ENCODE measurements around the gene NELFCD.

The NELFCD gene

GRCh38 chr20:59015812-59016711 lies 35.0 kb downstream of the NELFCD start:
- no peaks in the 10 kb centered on the region for H3K9me3 ChIP-seq (ENCODE audit: insufficient read depth, low read length)
- no peak overlapping the region for H3K9ac ChIP-seq (ENCODE audit: low read length)
- H3K4me2 ChIP-seq (ENCODE audit: low read length): no peak overlapping the region
- no peak overlapping the region for H3K4me3 ChIP-seq (ENCODE audit: low read length)
- no peaks in the 10 kb centered on the region for H4K20me1 ChIP-seq (ENCODE audit: insufficient read depth, low read length)
- peaks cover 4% of the 10 kb centered on the region; the same call in 1 of the 2 replicates for H3K27me3 ChIP-seq (ENCODE audit: low read depth, low read length)
- no peaks in the 10 kb centered on the region for H3K79me2 ChIP-seq (ENCODE audit: low read length)
- no peak overlapping the region for H2AFZ ChIP-seq (ENCODE audit: low read depth, low read length)
- TF ChIP-seq, protein P1, sequence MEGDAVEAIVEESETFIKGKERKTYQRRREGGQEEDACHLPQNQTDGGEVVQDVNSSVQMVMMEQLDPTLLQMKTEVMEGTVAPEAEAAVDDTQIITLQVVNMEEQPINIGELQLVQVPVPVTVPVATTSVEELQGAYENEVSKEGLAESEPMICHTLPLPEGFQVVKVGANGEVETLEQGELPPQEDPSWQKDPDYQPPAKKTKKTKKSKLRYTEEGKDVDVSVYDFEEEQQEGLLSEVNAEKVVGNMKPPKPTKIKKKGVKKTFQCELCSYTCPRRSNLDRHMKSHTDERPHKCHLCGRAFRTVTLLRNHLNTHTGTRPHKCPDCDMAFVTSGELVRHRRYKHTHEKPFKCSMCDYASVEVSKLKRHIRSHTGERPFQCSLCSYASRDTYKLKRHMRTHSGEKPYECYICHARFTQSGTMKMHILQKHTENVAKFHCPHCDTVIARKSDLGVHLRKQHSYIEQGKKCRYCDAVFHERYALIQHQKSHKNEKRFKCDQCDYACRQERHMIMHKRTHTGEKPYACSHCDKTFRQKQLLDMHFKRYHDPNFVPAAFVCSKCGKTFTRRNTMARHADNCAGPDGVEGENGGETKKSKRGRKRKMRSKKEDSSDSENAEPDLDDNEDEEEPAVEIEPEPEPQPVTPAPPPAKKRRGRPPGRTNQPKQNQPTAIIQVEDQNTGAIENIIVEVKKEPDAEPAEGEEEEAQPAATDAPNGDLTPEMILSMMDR (IDR thresholded peaks at IDR 0.05; ENCODE audit: low read depth, low read length): no peak
- TF ChIP-seq EZH2phosphoT487 (IDR thresholded peaks at IDR 0.05; ENCODE audit: low read depth): no peak
- peaks cover 3% of the 10 kb centered on the region for H3K36me3 ChIP-seq (replicated peaks; ENCODE audit: low read depth, low read length)
- no peak overlapping the region for H3K27ac ChIP-seq (ENCODE audit: low read length)
- H3K4me1 ChIP-seq (ENCODE audit: low read length): peaks cover 9% of the 10 kb centered on the region

- H3K4me1 ChIP-seq (ENCODE audit: low read length): peaks cover 9% of the 10 kb centered on the region
- no peak overlapping the region for H3K4me2 ChIP-seq (ENCODE audit: low read length)
- H2AFZ ChIP-seq (ENCODE audit: low read depth, low read length): no peak overlapping the region
- H3K9ac ChIP-seq (ENCODE audit: low read length): no peak overlapping the region
- H3K79me2 ChIP-seq (ENCODE audit: low read length): no peaks in the 10 kb centered on the region
- TF ChIP-seq EZH2phosphoT487 (IDR thresholded peaks at IDR 0.05; ENCODE audit: low read depth): no peak
- TF ChIP-seq, protein P1 (IDR thresholded peaks at IDR 0.05; ENCODE audit: low read depth, low read length): no peak
- H3K36me3 ChIP-seq (replicated peaks; ENCODE audit: low read depth, low read length): peaks cover 3% of the 10 kb centered on the region
- no peak overlapping the region for H3K27ac ChIP-seq (ENCODE audit: low read length)
- H3K9me3 ChIP-seq (ENCODE audit: insufficient read depth, low read length): no peaks in the 10 kb centered on the region
- 0 out of 2 replicates have a peak, but pooled peaks cover 4% of the 10 kb centered on the region for H3K27me3 ChIP-seq (ENCODE audit: low read depth, low read length)
- no peak overlapping the region for H3K4me3 ChIP-seq (ENCODE audit: low read length)
- H4K20me1 ChIP-seq (ENCODE audit: insufficient read depth, low read length): no peaks in the 10 kb centered on the region
Observed at GRCh38 chr20:59016795-59017492, 35.9 kb downstream of the NELFCD start.

DNA sequence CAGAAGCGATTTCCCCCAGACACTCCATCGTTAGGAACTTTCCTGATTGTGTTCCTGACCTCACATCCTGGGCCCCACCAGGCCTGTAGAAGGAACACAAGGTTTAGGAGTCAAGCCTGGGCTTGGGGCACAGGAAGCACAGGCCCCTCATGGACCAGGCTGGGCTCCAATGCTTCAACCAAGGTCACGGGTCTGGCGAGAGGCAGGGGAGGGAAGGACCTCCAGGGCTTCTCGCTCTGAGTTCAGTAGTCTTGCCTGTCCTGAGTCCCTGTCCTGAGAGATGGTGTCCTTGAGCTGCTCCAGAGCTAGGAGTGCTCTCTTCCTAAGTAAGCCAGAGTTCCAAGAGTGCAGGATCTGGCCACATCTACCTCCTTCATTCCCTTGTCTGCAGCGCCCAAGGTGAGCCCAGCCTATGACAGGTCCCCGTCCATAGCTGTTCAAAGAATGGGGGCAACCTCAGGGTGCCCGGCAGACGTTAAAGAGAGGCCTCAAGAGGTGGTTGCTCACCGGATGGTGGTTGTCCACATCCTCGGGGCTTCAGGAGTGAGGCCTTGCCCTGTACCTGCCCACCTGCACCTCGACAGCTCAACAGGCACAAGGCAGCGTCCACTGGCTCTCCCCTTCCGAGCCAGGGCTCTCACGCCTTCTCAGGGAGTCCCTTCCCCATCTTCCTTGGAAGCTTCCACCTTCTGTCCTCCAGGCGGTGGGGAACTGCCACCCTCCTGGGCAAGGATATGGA lies 36.6 kb downstream of the NELFCD start:
- Histone ChIP-seq H4K20me1 (ENCODE audit: insufficient read depth, low read length) (0 out of 2 replicates have a peak, but pooled peaks cover 2% of the 10 kb centered on the region), H3K27me3 (ENCODE audit: low read depth, low read length) (no peaks in the 10 kb centered on the region), H3K4me1 (ENCODE audit: low read length) (peaks cover 9% of the 10 kb centered on the region), H2AFZ (ENCODE audit: low read depth, low read length) (no peak overlapping the region), H3K9me3 (ENCODE audit: insufficient read depth, low read length) (no peaks in the 10 kb centered on the region), H3K9ac (ENCODE audit: low read length) (no peak overlapping the region), H3K4me3 (ENCODE audit: low read length) (no peak overlapping the region), H3K4me2 (ENCODE audit: low read length) (no peak overlapping the region), H3K79me2 (ENCODE audit: low read length) (no peaks in the 10 kb centered on the region), H3K36me3 (replicated peaks; ENCODE audit: low read depth, low read length) (peaks cover 9% of the 10 kb centered on the region), H3K27ac (ENCODE audit: low read length) (no peak overlapping the region)
- TF ChIP-seq, protein P1 (IDR thresholded peaks at IDR 0.05; ENCODE audit: low read depth, low read length): no peak
- no peak for TF ChIP-seq EZH2phosphoT487 (IDR thresholded peaks at IDR 0.05; ENCODE audit: low read depth)

Measured in OCI-LY3 (cell line).